Sigmoid colon (tissue), 7 donors: ENCODE results near the gene ABCD3. TPM values are rescaled to one million over a fixed set of nuclear protein-coding genes. Genes with fewer than 3 reads are reported as not detected.
"Not testable (repeated sequence)": the region's sequence is repeated elsewhere in the genome, so short reads cannot be mapped to it uniquely, and the experiment has no call there.

Experiments
- DNase-seq: peaks from one replicate; pipeline ENCODE4 v3.0.0-alpha.2; 2019
- H3K27ac ChIP-seq, 4 donors: fragments of 200-600 bp; sonication (generic); one replicate each; pipeline ENCODE4 v1.5.1; 2016 to 2019; ENCODE audit warnings: mild to moderate bottlenecking in 1 of 4
- H3K27me3 ChIP-seq, 3 donors: fragments of 200-600 bp; sonication (generic); one replicate each; pipeline ENCODE4 v1.5.1; 2019; ENCODE audit warnings: mild to moderate bottlenecking in 1 of 3
- H3K36me3 ChIP-seq, 4 donors: fragments of 200-600 bp; sonication (generic); one replicate each; pipeline ENCODE4 v1.5.1; 2016 to 2019
- H3K4me1 ChIP-seq, 4 donors: fragments of 200-600 bp; sonication (generic); one replicate each; pipeline ENCODE4 v1.5.1; 2017 to 2019
- H3K4me3 ChIP-seq, 4 donors: fragments of 200-600 bp; sonication (generic); one replicate each; pipeline ENCODE4 v1.5.1; 2017 to 2019; ENCODE audit warnings: mild to moderate bottlenecking in 2 of 4, moderate library complexity in 1 of 4
- H3K9me3 ChIP-seq, 4 donors: fragments of 200-600 bp in 3 of 4; sonication (generic) in 3 of 4; one replicate each; pipeline versions ENCODE4 v1.5.1 to v1.6.1; 2013 to 2019
- CTCF ChIP-seq, 4 experiments: fragments of 450-650 bp in 3 of 4; fragments of 200-600 bp in 1 of 4; IDR thresholded peaks; one replicate each; pipeline ENCODE4 v1.5.1; 2016 to 2019; ENCODE audit warnings: antibody characterized with exemption in 4 of 4, mild to moderate bottlenecking in 3 of 4, moderate library complexity in 2 of 4
- EP300 ChIP-seq, 4 donors: sonication (generic); formaldehyde crosslinking; IDR thresholded peaks; one replicate each; pipeline ENCODE4 v1.6.1; 2017; ENCODE audit warnings: antibody characterized with exemption in 4 of 4
- POLR2A ChIP-seq, 2 donors: fragments of 450-650 bp; IDR thresholded peaks; one replicate each; pipeline ENCODE4 v1.6.1; 2016; ENCODE audit warnings: antibody characterized with exemption in 2 of 2, mild to moderate bottlenecking in 2 of 2, moderate library complexity in 2 of 2
- POLR2AphosphoS5 ChIP-seq, 4 donors: sonication (generic); formaldehyde crosslinking; IDR thresholded peaks; one replicate each; pipeline ENCODE4 v1.6.1; 2017; ENCODE audit warnings: antibody characterized with exemption in 4 of 4
- WGBS, 2 donors: extraction: QIAGEN DNeasy Blood & Tissue Kit; methylation state at CpG; one replicate each; pipeline ENCODE4 v1.1.7; 2013; 5-methylcytosine and 5-hydroxymethylcytosine counted together
- intact Hi-C: fragments of 100-400 bp; cut with DNase I; formaldehyde crosslinking; loops from one replicate; pipeline ENCODE4 v1.15.1; 2023
- polyA plus RNA-seq, 3 donors: library from polyadenylated mRNA; stranded (reverse); fragments of 200-250 nt; gene quantifications; one replicate each; pipeline ENCODE4 v1.2.3, GENCODE V29; 2013
- total RNA-seq, 4 donors: library from RNA; depleted of rRNA; stranded (reverse); fragments of >200 nt; gene quantifications; one replicate each; pipeline ENCODE4 v1.1.0, GENCODE V29; 2016
- donor health status: healthy with polysubstance abuse.
- donor health status: Bipolar disorder and iron deficiency.
- donor health status: healthy.

ABCD3 gene
- total and polyA plus RNA-seq, 7 donors, result 21.0 to 55.6 (median 33.5) TPM

- H3K4me1 ChIP-seq, result peaks cover 0 to 19% (median 7%) of the 10 kb centered on the region in 4 donors
- 11 to 49% methylated on average over 2 of the region's 2 CpGs for WGBS, 2 donors
Observed at GRCh38 chr1:94438692-94439276, 20.6 kb downstream of the ABCD3 start.

GRCh38 chr1:94440088-94440487 is 21.9 kb downstream of the ABCD3 start:
- TF ChIP-seq POLR2A (IDR thresholded peaks at IDR 0.05), result no peak
- TF ChIP-seq EP300 (IDR thresholded peaks at IDR 0.05), result no peak
- TF ChIP-seq CTCF (IDR thresholded peaks at IDR 0.05), result no peak
- no peak for TF ChIP-seq POLR2AphosphoS5 (IDR thresholded peaks at IDR 0.05)
- H3K36me3 ChIP-seq, result no peaks in the 10 kb centered on the region
- no peak for DNase-seq
- intact Hi-C loops, result no loop called here
- peaks cover 0 to 5% (median 0%) of the 10 kb centered on the region in 4 donors for H3K9me3 ChIP-seq
- H3K27ac ChIP-seq, result no peak overlapping the region
- WGBS, 2 donors, result 92 to 98% methylated on average over 1 of the region's 1 CpG
- peaks cover 0 to 11% (median 7%) of the 10 kb centered on the region in 4 donors for H3K4me1 ChIP-seq
- H3K27me3 ChIP-seq, result no peaks in the 10 kb centered on the region
- H3K4me3 ChIP-seq, result no peak overlapping the region

More at GRCh38 chr1:94438692-94439276, 20.6 kb downstream of the ABCD3 start:
- TF ChIP-seq POLR2AphosphoS5 (IDR thresholded peaks at IDR 0.05) (no peak), EP300 (IDR thresholded peaks at IDR 0.05) (no peak), POLR2A (IDR thresholded peaks at IDR 0.05) (no peak), CTCF (IDR thresholded peaks at IDR 0.05) (no peak)
- no peak for DNase-seq
- H3K27ac ChIP-seq, result peak overlapping the region in 1 of 4 donors; percentile 13
- intact Hi-C loops, result no loop called here
- H3K9me3 ChIP-seq, result peaks cover 0 to 5% (median 0%) of the 10 kb centered on the region in 4 donors
- no peaks in the 10 kb centered on the region for H3K27me3 ChIP-seq
- H3K36me3 ChIP-seq, result no peaks in the 10 kb centered on the region
- H3K4me3 ChIP-seq, result no peak overlapping the region

GRCh38 chr1:94443067-94443466 is 24.9 kb downstream of the ABCD3 start:
- H3K36me3 ChIP-seq, intact Hi-C loops, H3K27me3 ChIP-seq, H3K4me3 ChIP-seq, DNase-seq, H3K9me3 ChIP-seq, H3K27ac ChIP-seq: not testable (repeated sequence)
- peaks cover 0 to 11% (median 7%) of the 10 kb centered on the region in 4 donors for H3K4me1 ChIP-seq

- H3K36me3 ChIP-seq, intact Hi-C loops, H3K4me3 ChIP-seq, H3K27me3 ChIP-seq, DNase-seq, H3K4me1 ChIP-seq, H3K27ac ChIP-seq: not testable (repeated sequence)
- 65 to 100% methylated on average over 3 of the region's 3 CpGs for WGBS, 2 donors
- peaks cover 0 to 17% (median 4%) of the 10 kb centered on the region in 4 donors for H3K9me3 ChIP-seq
Observed at GRCh38 chr1:94444819-94445218, 26.6 kb downstream of the ABCD3 start.

GRCh38 chr1:94445733-94446132 is 27.5 kb downstream of the ABCD3 start:
- DNase-seq, intact Hi-C loops: not testable (repeated sequence)

GRCh38 chr1:94446177-94446576 is 28.0 kb downstream of the ABCD3 start:
- WGBS, 2 donors, result 97 to 99% methylated on average over 6 of the region's 6 CpGs
- H3K9me3 ChIP-seq, result peaks cover 3 to 25% (median 10%) of the 10 kb centered on the region in 4 donors
- intact Hi-C loops, result not testable (repeated sequence)

More at GRCh38 chr1:94445733-94446132, 27.5 kb downstream of the ABCD3 start:
- H3K27ac ChIP-seq, H3K27me3 ChIP-seq, H3K4me3 ChIP-seq, H3K4me1 ChIP-seq: not testable (repeated sequence)
- WGBS, 2 donors, result 97 to 98% methylated on average over 8 of the region's 8 CpGs
- Histone ChIP-seq H3K36me3 (peaks cover 0 to 16% (median 13%) of the 10 kb centered on the region in 4 donors), H3K9me3 (peaks cover 3 to 25% (median 10%) of the 10 kb centered on the region in 4 donors)

GRCh38 chr1:94448741-94449140 is 30.6 kb downstream of the ABCD3 start:
- intact Hi-C loops, H3K4me3 ChIP-seq, H3K27me3 ChIP-seq, H3K27ac ChIP-seq, H3K4me1 ChIP-seq, DNase-seq: not testable (repeated sequence)
- peaks cover 3 to 33% (median 10%) of the 10 kb centered on the region in 4 donors for H3K9me3 ChIP-seq
- H3K36me3 ChIP-seq, result peaks cover 0 to 16% (median 13%) of the 10 kb centered on the region in 4 donors
- WGBS, 2 donors, result 96 to 99% methylated on average over 3 of the region's 3 CpGs

More at GRCh38 chr1:94446177-94446576, 28.0 kb downstream of the ABCD3 start:
- not testable (repeated sequence) for H3K27me3 ChIP-seq, H3K27ac ChIP-seq, DNase-seq, H3K4me1 ChIP-seq, H3K4me3 ChIP-seq
- H3K36me3 ChIP-seq, result peaks cover 0 to 16% (median 13%) of the 10 kb centered on the region in 4 donors
